Sigmoid colon (tissue), 3 donors: ENCODE measurements around the gene PDE4D.

Source experiments
- CTCF ChIP-seq, 4 experiments: fragments of 450-650 bp in 3 of 4; fragments of 200-600 bp in 1 of 4; IDR thresholded peaks; one replicate each; pipeline ENCODE4 v1.5.1; 2016 to 2019; ENCODE audit warnings: antibody characterized with exemption in 4 of 4, mild to moderate bottlenecking in 3 of 4, moderate library complexity in 2 of 4
- POLR2A ChIP-seq, 2 donors: fragments of 450-650 bp; IDR thresholded peaks; one replicate each; pipeline ENCODE4 v1.6.1; 2016; ENCODE audit warnings: antibody characterized with exemption in 2 of 2, mild to moderate bottlenecking in 2 of 2, moderate library complexity in 2 of 2

GRCh38 chr5:59749782-59750520 is 143.6 kb downstream of the PDE4D start:
- TF ChIP-seq CTCF (IDR thresholded peaks at IDR 0.05) (no peak), POLR2A (IDR thresholded peaks at IDR 0.05) (no peak)
